ENCODE data around the gene STARD9.

DNA sequence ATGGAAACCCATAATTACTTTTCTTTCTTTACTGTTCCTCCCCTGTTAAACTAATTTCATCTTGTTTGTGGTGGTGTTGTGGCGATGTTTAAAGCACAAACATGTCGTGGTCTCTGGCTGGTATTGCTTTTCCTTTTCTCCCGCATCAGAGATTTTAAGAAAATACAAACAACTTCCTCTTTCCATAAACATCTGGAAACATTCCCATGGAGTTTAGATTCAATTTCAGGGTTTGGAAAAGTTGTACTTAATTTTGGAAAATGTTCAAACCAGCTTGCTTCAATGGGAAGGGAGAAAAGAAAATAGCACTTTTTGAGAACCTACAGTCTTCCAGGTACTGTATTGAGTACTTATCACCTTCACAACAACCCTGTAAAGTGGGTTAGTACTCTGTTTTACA, 30.4 kb downstream of the STARD9 start:
- no peak for TF ChIP-seq CTCF (conservative IDR thresholded peaks at IDR 0.05)
- TF ChIP-seq EZH2 (IDR thresholded peaks at IDR 0.05; ENCODE audit: low read depth): no peak

All from PC-9 (cell line).